AML-193 (cell line): ENCODE results near the gene HOXA1.
"Not testable (repeated sequence)": the region's sequence is repeated elsewhere in the genome, so short reads cannot be mapped to it uniquely, and the experiment has no call there.

ENCODE experiments used
- DNase-seq, 2 experiments: peaks; one replicate each; lab custom pipeline; 2025; lab: John Stamatoyannopoulos, UW

The HOXA1 gene

DNA sequence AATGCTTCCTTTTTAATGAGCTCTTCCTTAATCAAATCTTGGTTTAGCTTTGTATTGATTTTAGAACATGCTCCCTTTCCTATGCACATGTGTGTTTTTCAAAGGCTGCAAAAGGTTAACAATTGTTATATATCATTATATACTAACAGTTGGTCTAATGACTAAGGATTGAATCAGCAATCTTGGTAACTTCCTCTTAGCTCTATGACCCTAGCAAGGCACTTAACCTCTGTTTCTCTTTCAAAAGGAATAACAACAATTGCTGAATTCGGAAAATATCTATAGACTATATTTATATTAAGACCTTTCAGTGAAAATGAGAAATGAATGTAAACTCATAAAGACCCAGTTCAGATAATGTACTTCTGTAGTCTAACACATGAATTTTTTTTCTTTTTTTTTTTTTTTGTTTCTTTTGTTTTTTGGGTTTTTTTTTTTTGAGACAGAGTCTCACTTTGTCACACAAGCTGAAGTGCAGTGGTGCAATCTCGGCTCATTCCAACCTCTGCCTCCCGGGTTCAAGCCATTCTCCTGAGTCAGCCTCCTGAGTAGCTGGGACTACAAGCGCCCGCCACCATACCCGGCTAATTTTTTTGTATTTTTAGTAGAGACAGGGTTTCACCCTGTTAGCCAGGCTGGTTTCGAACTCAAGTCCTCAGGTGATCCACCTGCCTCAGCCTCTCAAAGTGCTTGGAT is 48.8 kb downstream of the HOXA1 start:
- DNase-seq: peak; percentile 49 to 65

DNA sequence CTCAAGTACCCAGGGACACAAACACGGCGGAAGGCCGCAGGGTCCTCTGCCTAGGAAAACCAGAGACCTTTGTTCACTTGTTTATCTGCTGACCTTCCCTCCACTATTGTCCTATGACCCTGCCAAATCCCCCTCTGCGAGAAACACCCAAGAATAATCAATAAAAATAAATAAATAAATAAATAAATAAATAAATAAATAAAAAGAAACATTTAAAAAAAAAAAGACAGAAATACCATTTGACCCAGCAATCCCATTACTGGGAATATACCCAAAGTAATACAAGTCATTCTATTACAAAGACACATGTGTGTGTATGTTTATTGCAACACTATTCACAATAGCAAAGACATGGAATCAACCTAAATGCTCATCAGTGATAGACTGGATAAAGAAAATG is 49.8 kb downstream of the HOXA1 start:
- not testable (repeated sequence) for DNase-seq

DNA sequence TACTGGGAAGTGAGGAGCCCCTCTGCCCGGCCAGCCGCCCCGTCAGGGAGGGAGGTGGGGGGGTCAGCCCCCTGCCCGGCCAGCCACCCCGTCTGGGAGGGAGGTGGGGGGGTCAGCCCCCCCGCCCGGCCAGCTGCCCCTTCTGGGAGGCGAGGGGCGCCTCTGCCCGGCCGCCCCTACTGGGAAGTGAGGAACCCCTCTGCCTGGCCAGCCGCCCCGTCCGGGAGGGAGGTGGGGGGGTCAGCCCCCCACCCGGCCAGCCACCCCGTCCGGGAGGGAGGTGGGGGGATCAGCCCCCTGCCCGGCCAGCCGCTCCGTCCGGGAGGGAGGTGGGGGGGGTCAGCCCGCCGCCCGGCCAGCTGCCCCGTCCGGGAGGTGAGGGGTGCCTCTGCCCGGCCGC is 50.7 kb downstream of the HOXA1 start:
- DNase-seq: not testable (repeated sequence)
